HepG2 (cell line): ENCODE data around the gene WTAP. TPM values are rescaled to one million over a fixed set of nuclear protein-coding genes. Genes with fewer than 3 reads are reported as not detected.

Experiments used
- ATAC-seq: fragments of 200-7000 bp; cut with Tn5 transposase; 3 replicates; pipeline ENCODE4 v1.9.1; 2020; ENCODE audit warnings: mild to moderate bottlenecking, moderate library complexity
- BruUV-seq: library from RNA; stranded (reverse); fragments of 400-500 nt; replicated peaks from 2 replicates; lab custom pipeline; 2021; lab: Mats Ljungman, UMichigan
- CTCF ChIA-PET: fragments of 300-600 bp; formaldehyde crosslinking; extraction: SDS; loops from one replicate; lab custom pipeline; 2021; ENCODE audit warnings: low total read pairs, inconsistent platforms, low intra/inter-chr PET ratio; lab: Yijun Ruan, JAX
- POLR2A ChIA-PET: fragments of 350-600 bp; sonication (Branson Sonifier 250); formaldehyde crosslinking; loops from one replicate; lab custom pipeline; 2020; ENCODE audit warnings: antibody characterized with exemption, inconsistent platforms; lab: Yijun Ruan, JAX
- DNase-seq: peaks from one replicate; pipeline ENCODE4 v3.0.0-alpha.2; 2015; ENCODE audit warnings: low spot score
- FAIRE-seq: peaks from 3 replicates; lab custom pipeline; 2011; peaks lifted over from hg19 to GRCh38; lab: Jason Lieb, UNC
- H2AFZ ChIP-seq: one replicate; pipeline ENCODE4 v1.6.1; 2011; ENCODE audit warnings: low read length, inconsistent platforms
- H3K27ac ChIP-seq: fragments of 300-600 bp; 3 replicates; pipeline ENCODE4 v1.8.0; 2011; ENCODE audit warnings: mixed run types, mild to moderate bottlenecking, mixed read lengths, low read length, inconsistent platforms; ENCODE audit not compliant: insufficient read depth; ENCODE audit errors: extremely low read length
- H3K27me3 ChIP-seq, 2 experiments: fragments of 200-600 bp in 1 of 2; 2 replicates in 1 of 2; 3 replicates in 1 of 2; pipeline versions ENCODE4 v1.6.0 to v1.8.0; 2011; ENCODE audit warnings: low read length in 2 of 2, mild to moderate bottlenecking in 2 of 2, moderate library complexity in 2 of 2, inconsistent platforms in 1 of 2; ENCODE audit not compliant: insufficient read depth in 2 of 2, control insufficient read depth in 1 of 2
- H3K36me3 ChIP-seq, 2 experiments: fragments of 200-600 bp in 1 of 2; replicated peaks in 1 of 2; 2 replicates in 1 of 2; 3 replicates in 1 of 2; pipeline versions ENCODE4 v1.5.1 to v1.8.0; 2011; ENCODE audit warnings: low read length in 2 of 2, inconsistent platforms in 1 of 2; ENCODE audit not compliant: insufficient read depth in 2 of 2, control insufficient read depth in 1 of 2
- H3K4me1 ChIP-seq: 2 replicates; pipeline ENCODE4 v1.5.1; 2012; ENCODE audit warnings: low read length, inconsistent platforms; ENCODE audit not compliant: insufficient read depth
- H3K4me2 ChIP-seq: 2 replicates; pipeline ENCODE4 v1.6.0; 2011; ENCODE audit warnings: low read depth, low read length, inconsistent platforms
- H3K4me3 ChIP-seq, 3 experiments: fragments of 200-600 bp in 1 of 3; sonication (generic), shearing (Covaris generic) in 1 of 3; replicated peaks in 1 of 3; 2 replicates each; pipeline ENCODE4 v1.5.1; 2011 to 2016; ENCODE audit warnings: low read length in 3 of 3, inconsistent platforms in 2 of 3, low read depth in 2 of 3, mild to moderate bottlenecking in 2 of 3, control low read depth in 1 of 3, mixed read lengths in 1 of 3; ENCODE audit not compliant: insufficient read depth in 1 of 3
- H3K79me2 ChIP-seq: one replicate; pipeline ENCODE4 v1.6.1; 2011; ENCODE audit warnings: low read length, inconsistent platforms; ENCODE audit not compliant: insufficient read depth
- H3K9ac ChIP-seq: 2 replicates; pipeline ENCODE4 v1.6.0; 2011; ENCODE audit warnings: mild to moderate bottlenecking, low read depth, low read length, inconsistent platforms; ENCODE audit not compliant: insufficient read depth
- H3K9me3 ChIP-seq: 2 replicates; pipeline ENCODE4 v1.5.1; 2012; ENCODE audit warnings: mild to moderate bottlenecking, low read length
- H4K20me1 ChIP-seq: 2 replicates; pipeline ENCODE4 v1.6.0; 2011; ENCODE audit warnings: inconsistent platforms, mild to moderate bottlenecking, low read length, moderate library complexity; ENCODE audit not compliant: insufficient read depth
- CENPX ChIP-seq: sonication (generic); formaldehyde crosslinking; IDR thresholded peaks from 2 replicates; pipeline ENCODE4 v1.9.0; 2021; ENCODE audit warnings: mild to moderate bottlenecking, missing genetic modification reagents, moderate library complexity
- DRAP1 ChIP-seq: IDR thresholded peaks from 2 replicates; pipeline ENCODE4 v1.6.1; 2016; ENCODE audit warnings: missing genetic modification reagents, missing compliant biosample characterization
- GMEB1 ChIP-seq: sonication (generic); formaldehyde crosslinking; IDR thresholded peaks from 2 replicates; pipeline ENCODE4 v1.5.1; 2020; ENCODE audit warnings: missing genetic modification reagents, mild to moderate bottlenecking, borderline replicate concordance
- KDM5A ChIP-seq: fragments of 200-600 bp; sonication (generic); IDR thresholded peaks from 2 replicates; pipeline ENCODE4 v1.7.0; 2018; ENCODE audit warnings: antibody characterized with exemption, mild to moderate bottlenecking, low read length, borderline replicate concordance
- LRRFIP1 ChIP-seq: sonication (generic); formaldehyde crosslinking; conservative IDR thresholded peaks from 2 replicates; pipeline ENCODE4 v1.4.0; 2020; ENCODE audit warnings: missing genetic modification reagents
- PHF8 ChIP-seq: sonication (generic); formaldehyde crosslinking; IDR thresholded peaks from 2 replicates; pipeline ENCODE4 v1.5.0; 2020; ENCODE audit warnings: missing genetic modification reagents
- SMARCE1 ChIP-seq: fragments of 450-650 bp; IDR thresholded peaks from 2 replicates; pipeline ENCODE4 v1.6.1; 2017; ENCODE audit warnings: borderline replicate concordance
- STAT6 ChIP-seq: sonication (generic); formaldehyde crosslinking; IDR thresholded peaks from 2 replicates; pipeline ENCODE4 v1.4.0; 2020; ENCODE audit warnings: missing genetic modification reagents, mild to moderate bottlenecking, borderline replicate concordance
- THRA ChIP-seq: sonication (generic); formaldehyde crosslinking; IDR thresholded peaks from 2 replicates; pipeline ENCODE4 v1.4.0; 2020; ENCODE audit warnings: missing genetic modification reagents, borderline replicate concordance
- THYN1 ChIP-seq: sonication (generic); formaldehyde crosslinking; IDR thresholded peaks from 2 replicates; pipeline ENCODE4 v1.8.1; 2023; ENCODE audit warnings: low read depth, mild to moderate bottlenecking, moderate library complexity, missing genetic modification reagents, borderline replicate concordance
- ZBTB43 ChIP-seq: sonication (generic); formaldehyde crosslinking; conservative IDR thresholded peaks from 2 replicates; pipeline ENCODE4 v1.4.0; 2020; ENCODE audit warnings: missing genetic modification reagents
- WGBS: methylation state at CpG from one replicate; pipeline ENCODE4 v1.1.6; 2017; ENCODE audit warnings: low lambda C conversion rate; 5-methylcytosine and 5-hydroxymethylcytosine counted together
- in situ Hi-C: cut with HindIII; loops from 2 replicates; pipeline ENCODE4 v1.10.0; 2017; ENCODE audit warnings: low pct_unique_long_range_greater_than_20kb; ENCODE audit not compliant: extremely low pct_ligation_motif_present
- intact Hi-C: fragments of 100-400 bp; cut with micrococcal nuclease; formaldehyde crosslinking; loops from one replicate; pipeline ENCODE4 v1.10.0; 2022; ENCODE audit not compliant: unreplicated experiment
- polyA plus RNA-seq, 8 experiments: library from polyadenylated mRNA; depleted of rRNA in 3 of 8; stranded (reverse) in 7 of 8; unstranded in 1 of 8; fragments of >200 nt; fragmentation: Illumina TruSeq in 4 of 8; extraction: Trizol in 4 of 8; gene quantifications; 2 replicates each; pipeline versions ENCODE4 v1.2.1 to v1.2.3, GENCODE V29; 2011 to 2016; ENCODE audit warnings: low read depth in 4 of 8, missing spikeins in 1 of 8, mixed read lengths in 1 of 8; ENCODE audit not compliant: insufficient read depth in 1 of 8
- total RNA-seq, 5 experiments: library from RNA; depleted of rRNA; stranded (reverse); fragments of >200 nt; fragmentation: Illumina TruSeq; extraction: Trizol; gene quantifications; 2 replicates each; pipeline ENCODE4 v1.2.3, GENCODE V29; 2016; ENCODE audit warnings: low read depth in 1 of 5

WTAP gene
- total and polyA plus RNA-seq, 2 of the 13 experiments (the other 11 are each of a cell fraction or from before 2014, with no cell fraction given): 31.6 to 167 TPM

- peak overlapping the region; percentile 96 for H3K9ac ChIP-seq
- intact Hi-C loops (loop anchor here (1.0 to 10.0 kb wide), 2 partner anchors 68 to 1116 kb away; partner anchors contain the start of genes DYNLT1 and SOD2), in situ Hi-C loops (loop anchor here (5.0 kb wide), 2 partner anchors 34 to 69 kb away; partner anchors contain the start of genes SOD2 and WTAP)
- no peak overlapping the region for H2AFZ ChIP-seq
- H3K4me1 ChIP-seq: peaks cover 72% of the 10 kb centered on the region
- H3K9me3 ChIP-seq: no peaks in the 10 kb centered on the region
- peak overlapping the region; percentile 83 to 97 (median 88) for H3K4me3 ChIP-seq
- ATAC-seq: no peak
- 3% methylated on average over 19 of the region's 45 CpGs for WGBS
- no peaks in the 10 kb centered on the region for H4K20me1 ChIP-seq
- ChIA-PET POLR2A (interaction anchor here (0.9 to 10.2 kb wide), 12 partner anchors 11 to 79 kb away, joined by 3 to 175 read pairs (median 5); partner anchors contain the start of genes MRPL18, SOD2, TCP1 and WTAP), CTCF (no interaction called here)
- FAIRE-seq: no peak
- peak overlapping the region; percentile 97 for H3K27ac ChIP-seq
- H3K4me2 ChIP-seq: peak overlapping the region; percentile 96
- H3K36me3 ChIP-seq: peaks cover 6 to 22% of the 10 kb centered on the region in 2 experiments; a peak in 4 of 5 replicates
- H3K27me3 ChIP-seq: no peaks in the 10 kb centered on the region; a peak in 1 of 5 replicates
- DNase-seq: peak; percentile 14
- TSS peak; percentile 78 for BruUV-seq
- peaks cover 48% of the 10 kb centered on the region for H3K79me2 ChIP-seq
- TF ChIP-seq DRAP1 (CRISPR knock-in tag) (no peak), PHF8 (CRISPR knock-in tag) (0 out of 2 replicates have a peak, but pooled peaks have one; percentile 10), STAT6 (CRISPR knock-in tag) (no peak), THRA (CRISPR knock-in tag) (no peak; the same call in 1 of the 2 replicates), CENPX (CRISPR knock-in tag) (no peak), KDM5A (no peak; the same call in 1 of the 2 replicates), ZBTB43 (CRISPR knock-in tag) (no peak), SMARCE1 (no peak), GMEB1 (no peak), THYN1 (CRISPR knock-in tag) (no peak), LRRFIP1 (no peak)
Observed at GRCh38 chr6:159761129-159761872, 34.0 kb downstream of the WTAP start.
